HG03442 (cell line): Measurements from ENCODE around the gene KEL.

Source experiments
- ATAC-seq: cut with Tn5 transposase; IDR thresholded peaks from one replicate; pipeline ENCODE4 v1.9.1; 2021; ENCODE audit warnings: mild to moderate bottlenecking, moderate library complexity; ENCODE audit not compliant: unreplicated experiment

The KEL gene

GRCh38 chr7:142901426-142902259 is 60.5 kb downstream of the KEL start:
- no peak for ATAC-seq

- ATAC-seq: no peak
Observed at GRCh38 chr7:142899661-142900060, 62.5 kb downstream of the KEL start.

GRCh38 chr7:142898377-142899170 is 63.6 kb downstream of the KEL start:
- ATAC-seq: no peak

- no peak for ATAC-seq
Observed at GRCh38 chr7:142897691-142898090, 64.5 kb downstream of the KEL start.

DNA sequence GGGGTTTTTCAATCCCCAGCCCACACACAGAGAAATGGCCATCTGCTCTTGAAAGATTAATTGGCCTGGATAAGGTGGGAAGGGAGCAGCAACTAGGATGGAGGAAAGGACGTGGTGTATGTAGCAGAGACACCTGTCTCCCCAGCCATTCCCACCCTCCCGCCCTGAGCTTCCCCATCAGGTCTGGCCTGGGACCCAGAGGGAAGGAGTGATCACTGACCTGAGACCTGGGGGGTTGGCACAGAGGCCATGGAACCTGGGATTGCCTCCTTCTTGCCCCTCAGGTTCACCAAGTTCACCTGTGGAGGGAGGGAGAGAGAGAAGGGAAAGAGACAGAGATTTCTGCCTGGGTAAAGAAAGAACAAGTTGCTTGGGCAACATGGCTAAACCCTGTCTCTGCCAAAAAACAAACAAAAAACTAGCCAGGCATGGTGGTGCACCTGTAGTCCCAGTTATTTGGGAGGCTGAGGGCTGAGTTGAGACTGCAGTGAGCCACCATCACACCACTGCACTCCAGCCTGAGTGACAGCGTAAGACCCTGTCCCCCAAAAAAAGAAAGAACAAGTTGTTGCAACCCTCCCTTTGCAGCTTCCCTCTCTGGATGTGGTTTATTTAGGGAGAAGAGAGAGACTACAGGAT is 65.3 kb downstream of the KEL start:
- ATAC-seq: no peak

- ATAC-seq: no peak
Observed at GRCh38 chr7:142896151-142896550, 66.0 kb downstream of the KEL start.

- ATAC-seq: no peak
Observed at GRCh38 chr7:142894985-142895593, 67.1 kb downstream of the KEL start.

- no peak for ATAC-seq
Observed at GRCh38 chr7:142894112-142894984, 67.8 kb downstream of the KEL start.

- ATAC-seq: no peak
Observed at GRCh38 chr7:142892951-142893350, 69.2 kb downstream of the KEL start.

DNA sequence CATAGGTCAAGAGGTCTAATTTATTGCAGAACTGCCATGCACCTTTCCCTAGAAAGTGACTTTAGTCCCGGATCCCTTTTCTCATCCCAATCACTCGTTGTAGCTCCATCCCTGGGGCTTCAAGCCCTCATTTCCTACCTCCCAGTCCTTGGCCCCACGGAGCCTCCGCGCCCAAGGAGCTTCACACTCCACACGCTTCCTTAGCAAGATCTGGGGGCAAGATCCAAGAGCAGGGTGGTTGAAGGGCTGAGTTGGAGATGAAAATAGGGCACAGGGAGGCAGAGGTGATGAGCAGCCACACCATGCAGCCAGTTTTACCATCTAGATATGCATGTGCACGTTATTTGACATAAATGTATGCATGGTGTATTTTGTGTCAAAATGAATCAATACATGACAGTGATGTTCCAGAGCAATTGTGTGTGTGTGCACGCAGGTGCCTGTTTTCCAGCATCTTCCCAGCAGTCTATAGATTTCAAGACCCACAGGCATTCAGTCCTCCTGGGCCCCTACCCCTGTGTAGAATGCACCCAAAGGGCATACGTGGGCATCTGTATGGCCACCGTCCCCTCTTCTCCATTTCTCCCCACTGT is 70.6 kb downstream of the KEL start:
- ATAC-seq: no peak
